Hematopoietic multipotent progenitor cell treated with erythropoietin and hydrocortisone succinate and interleukin-3 and kit ligand, for 17 days (in vitro differentiated cells): Measurements from ENCODE around the gene FSIP2.
A peak's percentile ranks its signal among the peaks of the same experiment; 100 is the strongest.

Experiments
- DNase-seq: peaks from one replicate; pipeline ENCODE4 v3.0.0-alpha.2; 2015; ENCODE audit warnings: low spot score

The FSIP2 gene

GRCh38 chr2:185738679-185739472, at the start of gene FSIP2:
Gene FSIP2, plus strand, starts transcription at chr2:185738804. Its CDS starts 91 bp downstream, at chr2:185738895.
- DNase-seq = peak; percentile 24

GRCh38 chr2:185689906-185690539, 48.6 kb upstream of the FSIP2 start:
- DNase-seq = no peak

GRCh38 chr2:185695711-185696235, 42.8 kb upstream of the FSIP2 start:
- DNase-seq = no peak

- DNase-seq = no peak
Measured at GRCh38 chr2:185700883-185701282, 37.7 kb upstream of the FSIP2 start.

- no peak for DNase-seq
Measured at GRCh38 chr2:185734658-185735057, 3.9 kb upstream of the FSIP2 start.

GRCh38 chr2:185736210-185736609, 2.4 kb upstream of the FSIP2 start:
- no peak for DNase-seq

- no peak for DNase-seq
Measured at GRCh38 chr2:185745864-185746859, 7.6 kb downstream of the FSIP2 start.

GRCh38 chr2:185757356-185757755, 18.8 kb downstream of the FSIP2 start:
- no peak for DNase-seq

GRCh38 chr2:185771396-185771795, 32.8 kb downstream of the FSIP2 start:
- no peak for DNase-seq

GRCh38 chr2:185780890-185781289, 42.3 kb downstream of the FSIP2 start:
- no peak for DNase-seq

- DNase-seq = no peak
Measured at GRCh38 chr2:185782223-185782769, 43.7 kb downstream of the FSIP2 start.

- DNase-seq = no peak
Measured at GRCh38 chr2:185785156-185785555, 46.6 kb downstream of the FSIP2 start.

- no peak for DNase-seq
Measured at GRCh38 chr2:185785851-185786473, 47.4 kb downstream of the FSIP2 start.

GRCh38 chr2:185787227-185788145, 48.9 kb downstream of the FSIP2 start:
- DNase-seq = no peak

- no peak for DNase-seq
Measured at GRCh38 chr2:185790361-185790760, 51.8 kb downstream of the FSIP2 start.

- DNase-seq = no peak
Measured at GRCh38 chr2:185793532-185794345, 55.1 kb downstream of the FSIP2 start.

- DNase-seq = no peak
Measured at GRCh38 chr2:185796758-185797157, 58.2 kb downstream of the FSIP2 start.

GRCh38 chr2:185802926-185803325, 64.3 kb downstream of the FSIP2 start:
- DNase-seq = no peak

- no peak for DNase-seq
Measured at GRCh38 chr2:185806783-185807182, 68.2 kb downstream of the FSIP2 start.
